Endometrial microvascular endothelial cells (primary cell): ENCODE measurements around the gene ZNF480. TPM values are rescaled to one million over a fixed set of nuclear protein-coding genes. Genes with fewer than 3 reads are reported as not detected.
"Not testable (repeated sequence)": the region's sequence is repeated elsewhere in the genome, so short reads cannot be mapped to it uniquely, and the experiment has no call there.

ENCODE experiments used
- in situ Hi-C: cut with HindIII; loops from 2 replicates; pipeline ENCODE4 v1.10.0; 2017; ENCODE audit warnings: low sequenced_read_pairs, low pct_unique_long_range_greater_than_20kb; ENCODE audit errors: inconsistent ontology term
- total RNA-seq: library from RNA; depleted of rRNA; stranded (reverse); fragments of >200 nt; gene quantifications from one replicate; pipeline ENCODE4 v1.2.3, GENCODE V29; 2015; ENCODE audit errors: inconsistent ontology term

ZNF480 gene
- total RNA-seq, 1 donor from 2014 or later = 3.4 TPM

- in situ Hi-C loops = no loop called here
Measured at GRCh38 chr19:52336117-52336790, 39.3 kb downstream of the ZNF480 start, which contains the start of gene ZNF610. Gene ZNF610, plus strand, starts transcription at chr19:52336243. Its CDS starts 12,930 bp downstream, at chr19:52349173.

GRCh38 chr19:52336791-52337381 is 39.9 kb downstream of the ZNF480 start:
- in situ Hi-C loops = no loop called here

GRCh38 chr19:52339022-52339421 is 42.1 kb downstream of the ZNF480 start:
- in situ Hi-C loops = not testable (repeated sequence)

- in situ Hi-C loops = no loop called here
Measured at GRCh38 chr19:52343548-52343947, 46.6 kb downstream of the ZNF480 start.

- in situ Hi-C loops = no loop called here
Measured at GRCh38 chr19:52345162-52345561, 48.2 kb downstream of the ZNF480 start.

- in situ Hi-C loops = no loop called here
Measured at GRCh38 chr19:52351512-52351911, 54.5 kb downstream of the ZNF480 start.

- in situ Hi-C loops = no loop called here
Measured at GRCh38 chr19:52366414-52366824, 69.5 kb downstream of the ZNF480 start.

GRCh38 chr19:52369559-52370340 is 72.8 kb downstream of the ZNF480 start, which contains the start of gene ZNF880:
Gene ZNF880, plus strand, starts transcription at chr19:52369923. Its CDS starts 43 bp downstream, at chr19:52369966.
- in situ Hi-C loops = no loop called here

- in situ Hi-C loops = no loop called here
Measured at GRCh38 chr19:52370341-52370710, 73.4 kb downstream of the ZNF480 start.

Other genes starting within 250 kb of the ZNF480 start
- 1.6 TPM for gene ZNF432, start 248.3 kb upstream of the ZNF480 start, total RNA-seq
- gene ZNF841, start 201.4 kb upstream of the ZNF480 start, total RNA-seq = 5.9 TPM
- 4.2 TPM for gene ZNF616, start 157.2 kb upstream of the ZNF480 start, total RNA-seq
- 2.2 TPM for gene ZNF836, start 125.5 kb upstream of the ZNF480 start, total RNA-seq
- 327 TPM for gene PPP2R1A, start 107.1 kb upstream of the ZNF480 start, total RNA-seq
- gene ZNF766, start 27.6 kb upstream of the ZNF480 start, total RNA-seq = 3.9 TPM
- 0.93 TPM for gene ZNF610, start 39.1 kb downstream of the ZNF480 start, total RNA-seq
- gene ZNF880, start 72.8 kb downstream of the ZNF480 start, total RNA-seq = 8.5 TPM
- gene ZNF528, start 100.7 kb downstream of the ZNF480 start, total RNA-seq = 11.1 TPM
- gene ZNF534, start 132.0 kb downstream of the ZNF480 start, total RNA-seq = not detected
- gene ZNF578, start 156.4 kb downstream of the ZNF480 start, total RNA-seq = 4.5 TPM
- gene ZNF808, start 230.5 kb downstream of the ZNF480 start, total RNA-seq = 6.9 TPM